A549 (cell line): ENCODE measurements around the gene SLC3A2.

Experiments used
- BHLHE40 ChIP-seq: IDR thresholded peaks from 2 replicates; pipeline ENCODE4 v1.6.1; 2012; ENCODE audit warnings: low read depth, low read length, inconsistent platforms
- CHD2 ChIP-seq: fragments of 150-350 bp; IDR thresholded peaks from 2 replicates; pipeline ENCODE4 v1.6.1; 2014; ENCODE audit warnings: low read length; ENCODE audit not compliant: partially characterized antibody
- POLR2A ChIP-seq: IDR thresholded peaks from 2 replicates; pipeline ENCODE4 v1.6.1; 2012; ENCODE audit warnings: mild to moderate bottlenecking, low read length
- RAD21 ChIP-seq, 2 experiments: fragments of >200 bp in 1 of 2; sonication (Bioruptor Twin) in 1 of 2; formaldehyde crosslinking in 1 of 2; IDR thresholded peaks in 1 of 2; conservative IDR thresholded peaks in 1 of 2; 2 replicates in 1 of 2; 3 replicates in 1 of 2; pipeline ENCODE4 v1.6.1; 2012 to 2018; ENCODE audit warnings: inconsistent platforms in 1 of 2
- RCOR1 ChIP-seq: fragments of 150-350 bp; IDR thresholded peaks from 2 replicates; pipeline ENCODE4 v1.6.1; 2014; ENCODE audit warnings: antibody characterized with exemption, low read length, low read depth
- SMC3 ChIP-seq: fragments of >200 bp; sonication (Bioruptor Twin); formaldehyde crosslinking; IDR thresholded peaks from 3 replicates; pipeline ENCODE4 v1.6.1; 2018; ENCODE audit warnings: inconsistent platforms
- TFCP2L1 ChIP-seq: fragments of 250-450 bp; sonication (Bioruptor Pico); IDR thresholded peaks from 2 replicates; pipeline ENCODE4 v1.5.0; 2021; ENCODE audit warnings: mild to moderate bottlenecking
- ZC3H11A ChIP-seq: fragments of 450-650 bp; IDR thresholded peaks from 2 replicates; pipeline ENCODE4 v1.6.1; 2014; ENCODE audit warnings: antibody characterized with exemption, mild to moderate bottlenecking
- ZNF302 ChIP-seq: fragments of 250-450 bp; sonication (Bioruptor Pico); IDR thresholded peaks from 2 replicates; pipeline ENCODE4 v1.9.0; 2021; ENCODE audit warnings: inconsistent platforms, mild to moderate bottlenecking, moderate library complexity
- TF ChIP-seq, protein P1 (sequence below): fragments of >200 bp; sonication (Bioruptor Twin); formaldehyde crosslinking; IDR thresholded peaks from 3 replicates; pipeline ENCODE4 v1.5.1; 2016
- TF ChIP-seq, protein P2 (sequence below): fragments of 200-600 bp; sonication (generic); IDR thresholded peaks from 2 replicates; pipeline ENCODE4 v1.6.1; 2016; ENCODE audit warnings: antibody characterized with exemption, mild to moderate bottlenecking, moderate library complexity
- TF ChIP-seq, protein P3 (sequence below): fragments of 450-650 bp; IDR thresholded peaks from 2 replicates; pipeline ENCODE4 v1.6.1; 2014; ENCODE audit warnings: antibody characterized with exemption
- TF ChIP-seq, protein P4 (sequence below): IDR thresholded peaks from 2 replicates; pipeline ENCODE4 v1.6.1; 2012

DNA sequence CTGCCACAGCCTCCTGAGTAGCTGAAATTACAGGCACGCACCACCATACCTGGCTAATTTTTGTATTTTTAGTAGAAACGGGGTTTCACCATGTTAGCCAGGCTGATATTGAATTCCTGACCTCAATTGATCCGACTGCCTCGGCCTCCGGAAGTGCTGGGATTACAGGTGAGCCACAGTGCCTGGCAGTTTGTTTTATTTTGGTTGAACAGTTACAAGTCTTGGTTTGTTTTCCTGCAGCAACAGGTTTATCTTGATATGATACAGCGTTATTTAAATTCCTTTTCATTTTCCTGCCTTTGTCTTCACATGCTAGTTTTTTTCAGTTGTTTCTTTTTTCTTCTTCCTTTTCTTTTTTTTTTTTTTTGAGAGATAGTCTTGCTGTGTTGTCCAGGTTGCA lies 4.0 kb upstream of the SLC3A2 start:
- TF ChIP-seq, protein P1, sequence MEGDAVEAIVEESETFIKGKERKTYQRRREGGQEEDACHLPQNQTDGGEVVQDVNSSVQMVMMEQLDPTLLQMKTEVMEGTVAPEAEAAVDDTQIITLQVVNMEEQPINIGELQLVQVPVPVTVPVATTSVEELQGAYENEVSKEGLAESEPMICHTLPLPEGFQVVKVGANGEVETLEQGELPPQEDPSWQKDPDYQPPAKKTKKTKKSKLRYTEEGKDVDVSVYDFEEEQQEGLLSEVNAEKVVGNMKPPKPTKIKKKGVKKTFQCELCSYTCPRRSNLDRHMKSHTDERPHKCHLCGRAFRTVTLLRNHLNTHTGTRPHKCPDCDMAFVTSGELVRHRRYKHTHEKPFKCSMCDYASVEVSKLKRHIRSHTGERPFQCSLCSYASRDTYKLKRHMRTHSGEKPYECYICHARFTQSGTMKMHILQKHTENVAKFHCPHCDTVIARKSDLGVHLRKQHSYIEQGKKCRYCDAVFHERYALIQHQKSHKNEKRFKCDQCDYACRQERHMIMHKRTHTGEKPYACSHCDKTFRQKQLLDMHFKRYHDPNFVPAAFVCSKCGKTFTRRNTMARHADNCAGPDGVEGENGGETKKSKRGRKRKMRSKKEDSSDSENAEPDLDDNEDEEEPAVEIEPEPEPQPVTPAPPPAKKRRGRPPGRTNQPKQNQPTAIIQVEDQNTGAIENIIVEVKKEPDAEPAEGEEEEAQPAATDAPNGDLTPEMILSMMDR: no peak
- TF ChIP-seq, protein P2, sequence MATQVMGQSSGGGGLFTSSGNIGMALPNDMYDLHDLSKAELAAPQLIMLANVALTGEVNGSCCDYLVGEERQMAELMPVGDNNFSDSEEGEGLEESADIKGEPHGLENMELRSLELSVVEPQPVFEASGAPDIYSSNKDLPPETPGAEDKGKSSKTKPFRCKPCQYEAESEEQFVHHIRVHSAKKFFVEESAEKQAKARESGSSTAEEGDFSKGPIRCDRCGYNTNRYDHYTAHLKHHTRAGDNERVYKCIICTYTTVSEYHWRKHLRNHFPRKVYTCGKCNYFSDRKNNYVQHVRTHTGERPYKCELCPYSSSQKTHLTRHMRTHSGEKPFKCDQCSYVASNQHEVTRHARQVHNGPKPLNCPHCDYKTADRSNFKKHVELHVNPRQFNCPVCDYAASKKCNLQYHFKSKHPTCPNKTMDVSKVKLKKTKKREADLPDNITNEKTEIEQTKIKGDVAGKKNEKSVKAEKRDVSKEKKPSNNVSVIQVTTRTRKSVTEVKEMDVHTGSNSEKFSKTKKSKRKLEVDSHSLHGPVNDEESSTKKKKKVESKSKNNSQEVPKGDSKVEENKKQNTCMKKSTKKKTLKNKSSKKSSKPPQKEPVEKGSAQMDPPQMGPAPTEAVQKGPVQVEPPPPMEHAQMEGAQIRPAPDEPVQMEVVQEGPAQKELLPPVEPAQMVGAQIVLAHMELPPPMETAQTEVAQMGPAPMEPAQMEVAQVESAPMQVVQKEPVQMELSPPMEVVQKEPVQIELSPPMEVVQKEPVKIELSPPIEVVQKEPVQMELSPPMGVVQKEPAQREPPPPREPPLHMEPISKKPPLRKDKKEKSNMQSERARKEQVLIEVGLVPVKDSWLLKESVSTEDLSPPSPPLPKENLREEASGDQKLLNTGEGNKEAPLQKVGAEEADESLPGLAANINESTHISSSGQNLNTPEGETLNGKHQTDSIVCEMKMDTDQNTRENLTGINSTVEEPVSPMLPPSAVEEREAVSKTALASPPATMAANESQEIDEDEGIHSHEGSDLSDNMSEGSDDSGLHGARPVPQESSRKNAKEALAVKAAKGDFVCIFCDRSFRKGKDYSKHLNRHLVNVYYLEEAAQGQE: no peak
- TF ChIP-seq RAD21 (conservative IDR thresholded peaks at IDR 0.05 in 1 of 2, IDR thresholded peaks at IDR 0.05 in 1 of 2) (no peak), POLR2A (no peak), ZNF302 (CRISPR knock-in tag) (no peak), ZC3H11A (no peak), CHD2 (no peak), BHLHE40 (no peak), SMC3 (no peak), TFCP2L1 (CRISPR knock-in tag) (no peak), RCOR1 (no peak)
- TF ChIP-seq, protein P3, sequence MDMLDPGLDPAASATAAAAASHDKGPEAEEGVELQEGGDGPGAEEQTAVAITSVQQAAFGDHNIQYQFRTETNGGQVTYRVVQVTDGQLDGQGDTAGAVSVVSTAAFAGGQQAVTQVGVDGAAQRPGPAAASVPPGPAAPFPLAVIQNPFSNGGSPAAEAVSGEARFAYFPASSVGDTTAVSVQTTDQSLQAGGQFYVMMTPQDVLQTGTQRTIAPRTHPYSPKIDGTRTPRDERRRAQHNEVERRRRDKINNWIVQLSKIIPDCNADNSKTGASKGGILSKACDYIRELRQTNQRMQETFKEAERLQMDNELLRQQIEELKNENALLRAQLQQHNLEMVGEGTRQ: no peak
- TF ChIP-seq, protein P4, sequence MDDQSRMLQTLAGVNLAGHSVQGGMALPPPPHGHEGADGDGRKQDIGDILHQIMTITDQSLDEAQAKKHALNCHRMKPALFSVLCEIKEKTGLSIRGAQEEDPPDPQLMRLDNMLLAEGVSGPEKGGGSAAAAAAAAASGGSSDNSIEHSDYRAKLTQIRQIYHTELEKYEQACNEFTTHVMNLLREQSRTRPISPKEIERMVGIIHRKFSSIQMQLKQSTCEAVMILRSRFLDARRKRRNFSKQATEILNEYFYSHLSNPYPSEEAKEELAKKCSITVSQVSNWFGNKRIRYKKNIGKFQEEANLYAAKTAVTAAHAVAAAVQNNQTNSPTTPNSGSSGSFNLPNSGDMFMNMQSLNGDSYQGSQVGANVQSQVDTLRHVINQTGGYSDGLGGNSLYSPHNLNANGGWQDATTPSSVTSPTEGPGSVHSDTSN: no peak
